ENCODE results near the gene OPTC.

OPTC gene

GRCh38 chr1:203462143-203462542 lies 31.8 kb upstream of the OPTC start:
- no peaks in the 10 kb centered on the region for H3K27me3 ChIP-seq (ENCODE audit: low read length)
- H3K9ac ChIP-seq (ENCODE audit: low read length) = peak overlapping the region; percentile 50
- H3K9me2 ChIP-seq (replicated peaks; ENCODE audit: insufficient read depth, low read length) = no peaks in the 10 kb centered on the region
- H3K9me3 ChIP-seq (ENCODE audit: insufficient read depth, low read length) = no peaks in the 10 kb centered on the region
- no peaks in the 10 kb centered on the region for H3K36me3 ChIP-seq (ENCODE audit: low read length)
- H3K79me2 ChIP-seq (ENCODE audit: insufficient read depth, low read length) = no peaks in the 10 kb centered on the region
- H3K27ac ChIP-seq (ENCODE audit: low read depth, low read length) = peak overlapping the region; percentile 99
- no peaks in the 10 kb centered on the region for H4K20me1 ChIP-seq (ENCODE audit: low read depth, low read length)
- peak overlapping the region; percentile 78 for H3K4me2 ChIP-seq (ENCODE audit: low read depth, low read length, poor library complexity, severe bottlenecking)
- TF ChIP-seq, protein P1, sequence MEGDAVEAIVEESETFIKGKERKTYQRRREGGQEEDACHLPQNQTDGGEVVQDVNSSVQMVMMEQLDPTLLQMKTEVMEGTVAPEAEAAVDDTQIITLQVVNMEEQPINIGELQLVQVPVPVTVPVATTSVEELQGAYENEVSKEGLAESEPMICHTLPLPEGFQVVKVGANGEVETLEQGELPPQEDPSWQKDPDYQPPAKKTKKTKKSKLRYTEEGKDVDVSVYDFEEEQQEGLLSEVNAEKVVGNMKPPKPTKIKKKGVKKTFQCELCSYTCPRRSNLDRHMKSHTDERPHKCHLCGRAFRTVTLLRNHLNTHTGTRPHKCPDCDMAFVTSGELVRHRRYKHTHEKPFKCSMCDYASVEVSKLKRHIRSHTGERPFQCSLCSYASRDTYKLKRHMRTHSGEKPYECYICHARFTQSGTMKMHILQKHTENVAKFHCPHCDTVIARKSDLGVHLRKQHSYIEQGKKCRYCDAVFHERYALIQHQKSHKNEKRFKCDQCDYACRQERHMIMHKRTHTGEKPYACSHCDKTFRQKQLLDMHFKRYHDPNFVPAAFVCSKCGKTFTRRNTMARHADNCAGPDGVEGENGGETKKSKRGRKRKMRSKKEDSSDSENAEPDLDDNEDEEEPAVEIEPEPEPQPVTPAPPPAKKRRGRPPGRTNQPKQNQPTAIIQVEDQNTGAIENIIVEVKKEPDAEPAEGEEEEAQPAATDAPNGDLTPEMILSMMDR (IDR thresholded peaks at IDR 0.05; ENCODE audit: insufficient read depth, low read length, poor library complexity, severe bottlenecking) = no peak
- TF ChIP-seq EZH2phosphoT487 (conservative IDR thresholded peaks at IDR 0.05; ENCODE audit: low read length) = no peak
- H3F3A ChIP-seq (ENCODE audit: insufficient read depth) = peaks cover 41% of the 10 kb centered on the region
- H2AFZ ChIP-seq (ENCODE audit: low read depth, low read length, severe bottlenecking) = no peak overlapping the region
- peak overlapping the region; percentile 12 for H3K4me3 ChIP-seq (ENCODE audit: insufficient read depth, low read length, poor library complexity, severe bottlenecking)

GRCh38 chr1:203462878-203463277 lies 31.1 kb upstream of the OPTC start:
- H2AFZ ChIP-seq (ENCODE audit: low read depth, low read length, severe bottlenecking) = no peak overlapping the region
- H3F3A ChIP-seq (ENCODE audit: insufficient read depth) = peaks cover 42% of the 10 kb centered on the region
- TF ChIP-seq, protein P1 (IDR thresholded peaks at IDR 0.05; ENCODE audit: insufficient read depth, low read length, poor library complexity, severe bottlenecking) = no peak
- no peak for TF ChIP-seq EZH2phosphoT487 (conservative IDR thresholded peaks at IDR 0.05; ENCODE audit: low read length)

GRCh38 chr1:203463469-203464062 lies 30.4 kb upstream of the OPTC start:
- H4K20me1 ChIP-seq (ENCODE audit: low read depth, low read length) = no peaks in the 10 kb centered on the region
- H3K27ac ChIP-seq (ENCODE audit: low read depth, low read length) = peak overlapping the region; percentile 99
- no peaks in the 10 kb centered on the region for H3K9me2 ChIP-seq (replicated peaks; ENCODE audit: insufficient read depth, low read length)
- H3K4me3 ChIP-seq (ENCODE audit: insufficient read depth, low read length, poor library complexity, severe bottlenecking) = no peak overlapping the region
- TF ChIP-seq, protein P1 (IDR thresholded peaks at IDR 0.05; ENCODE audit: insufficient read depth, low read length, poor library complexity, severe bottlenecking) = peak; percentile 45
- TF ChIP-seq EZH2phosphoT487 (conservative IDR thresholded peaks at IDR 0.05; ENCODE audit: low read length) = no peak
- no peaks in the 10 kb centered on the region for H3K79me2 ChIP-seq (ENCODE audit: insufficient read depth, low read length)
- no peaks in the 10 kb centered on the region for H3K36me3 ChIP-seq (ENCODE audit: low read length)
- no peak overlapping the region for H2AFZ ChIP-seq (ENCODE audit: low read depth, low read length, severe bottlenecking)
- H3K27me3 ChIP-seq (ENCODE audit: low read length) = no peaks in the 10 kb centered on the region
- H3K9me3 ChIP-seq (ENCODE audit: insufficient read depth, low read length) = no peaks in the 10 kb centered on the region
- H3F3A ChIP-seq (ENCODE audit: insufficient read depth) = peaks cover 35% of the 10 kb centered on the region
- H3K4me2 ChIP-seq (ENCODE audit: low read depth, low read length, poor library complexity, severe bottlenecking) = no peak overlapping the region
- peak overlapping the region; percentile 50 for H3K9ac ChIP-seq (ENCODE audit: low read length)

More at GRCh38 chr1:203462878-203463277, 31.1 kb upstream of the OPTC start:
- H3K27me3 ChIP-seq (ENCODE audit: low read length) = no peaks in the 10 kb centered on the region
- H3K9ac ChIP-seq (ENCODE audit: low read length) = peak overlapping the region; percentile 50
- no peaks in the 10 kb centered on the region for H3K36me3 ChIP-seq (ENCODE audit: low read length)
- no peaks in the 10 kb centered on the region for H3K9me2 ChIP-seq (replicated peaks; ENCODE audit: insufficient read depth, low read length)
- peak overlapping the region; percentile 99 for H3K27ac ChIP-seq (ENCODE audit: low read depth, low read length)
- H3K9me3 ChIP-seq (ENCODE audit: insufficient read depth, low read length) = no peaks in the 10 kb centered on the region
- no peak overlapping the region for H3K4me3 ChIP-seq (ENCODE audit: insufficient read depth, low read length, poor library complexity, severe bottlenecking)
- H3K79me2 ChIP-seq (ENCODE audit: insufficient read depth, low read length) = no peaks in the 10 kb centered on the region
- H3K4me2 ChIP-seq (ENCODE audit: low read depth, low read length, poor library complexity, severe bottlenecking) = peak overlapping the region; percentile 78
- H4K20me1 ChIP-seq (ENCODE audit: low read depth, low read length) = no peaks in the 10 kb centered on the region

Data from SU-DHL-6 (cell line).